Progenitor cell of endocrine pancreas (in vitro differentiated cells): ENCODE measurements around the gene GSTM5. TPM values are rescaled to one million over a fixed set of nuclear protein-coding genes. Genes with fewer than 3 reads are reported as not detected.
"Not testable (repeated sequence)": the region's sequence is repeated elsewhere in the genome, so short reads cannot be mapped to it uniquely, and the experiment has no call there.

Source experiments
- DNase-seq: peaks from one replicate; pipeline ENCODE4 v3.0.0; 2021; ENCODE audit warnings: low spot score; ENCODE audit not compliant: unreplicated experiment
- H3K27ac Mint-ChIP-seq: 2 replicates; pipeline ENCODE4 v1.8.0; 2021; ENCODE audit warnings: mild to moderate bottlenecking, moderate library complexity, mixed read lengths
- H3K27me3 Mint-ChIP-seq: 2 replicates; pipeline ENCODE4 v1.8.0; 2021; ENCODE audit warnings: mixed read lengths
- H3K36me3 Mint-ChIP-seq: 2 replicates; pipeline ENCODE4 v1.8.0; 2022; ENCODE audit warnings: mixed read lengths; ENCODE audit not compliant: insufficient read depth
- H3K4me1 Mint-ChIP-seq: 2 replicates; pipeline ENCODE4 v1.8.0; 2021; ENCODE audit warnings: low read depth, mixed read lengths
- H3K4me3 Mint-ChIP-seq: 2 replicates; pipeline ENCODE4 v1.8.0; 2021; ENCODE audit warnings: low read depth, mild to moderate bottlenecking, moderate library complexity, mixed read lengths
- H3K9me3 Mint-ChIP-seq: 2 replicates; pipeline ENCODE4 v1.8.0; 2021; ENCODE audit warnings: low read depth, mixed read lengths
- CTCF ChIP-seq: fragments of 200-600 bp; sonication (generic); IDR thresholded peaks from one replicate; pipeline ENCODE4 v1.5.0; 2021; ENCODE audit warnings: antibody characterized with exemption, mild to moderate bottlenecking; ENCODE audit not compliant: unreplicated experiment
- long read RNA-seq: library from polyadenylated mRNA; unstranded; transcript quantifications from one replicate; pipeline ENCODE4 v2.0.0, GENCODE V29; 2020
- total RNA-seq: library from RNA; stranded (reverse); gene quantifications from 2 replicates; pipeline ENCODE4 v1.2.1, GENCODE V29; 2021

The GSTM5 gene
- total RNA-seq, result 2.8 and 2.9 TPM in 2 replicates
- long read RNA-seq, result 0 reads

GRCh38 chr1:109711593-109712320 is at the start of gene GSTM5:
GSTM5 (plus strand) TSS chr1:109712251; CDS start chr1:109712313, 62 bp downstream.
- not testable (repeated sequence) for DNase-seq, H3K4me3 Mint-ChIP-seq, H3K4me1 Mint-ChIP-seq, H3K27ac Mint-ChIP-seq
- Mint-ChIP-seq H3K27me3 (peaks cover 11% of the 10 kb centered on the region), H3K36me3 (peaks cover 12% of the 10 kb centered on the region), H3K9me3 (peaks cover 16% of the 10 kb centered on the region)

- peaks cover 7% of the 10 kb centered on the region for H3K4me1 Mint-ChIP-seq
- TF ChIP-seq CTCF, result no peak
- no peaks in the 10 kb centered on the region for H3K27me3 Mint-ChIP-seq
- DNase-seq, result no peak
- no peak overlapping the region for H3K4me3 Mint-ChIP-seq
- H3K9me3 Mint-ChIP-seq, result no peaks in the 10 kb centered on the region
- H3K27ac Mint-ChIP-seq, result no peak overlapping the region
- H3K36me3 Mint-ChIP-seq, result peaks cover 11% of the 10 kb centered on the region
These were observed 47.4 kb upstream of the GSTM5 start for GRCh38 chr1:109664671-109665070.

- Mint-ChIP-seq H3K4me1 (peaks cover 7% of the 10 kb centered on the region), H3K27me3 (no peaks in the 10 kb centered on the region), H3K9me3 (no peaks in the 10 kb centered on the region), H3K27ac (peak within 1 kb of the TSS; percentile 80), H3K4me3 (peak within 1 kb of the TSS; percentile 79), H3K36me3 (peaks cover 12% of the 10 kb centered on the region)
- DNase-seq, result peak; percentile 80
- no peak for TF ChIP-seq CTCF
These were observed 44.5 kb upstream of the GSTM5 start, which contains the start of gene GSTM2 for GRCh38 chr1:109667452-109668122. GSTM2 (plus strand) TSS chr1:109668057; CDS start chr1:109668116, 59 bp downstream.

- H3K36me3 Mint-ChIP-seq, result peaks cover 12% of the 10 kb centered on the region
- H3K9me3 Mint-ChIP-seq, result no peaks in the 10 kb centered on the region
- peaks cover 7% of the 10 kb centered on the region for H3K4me1 Mint-ChIP-seq
- H3K27ac Mint-ChIP-seq, result peak overlapping the region; percentile 80
- peak overlapping the region; percentile 79 for H3K4me3 Mint-ChIP-seq
- no peaks in the 10 kb centered on the region for H3K27me3 Mint-ChIP-seq
- no peak for DNase-seq
- no peak for TF ChIP-seq CTCF
These were observed 43.8 kb upstream of the GSTM5 start for GRCh38 chr1:109668123-109668775.

- no peak for DNase-seq
- H3K27ac Mint-ChIP-seq, result peak overlapping the region; percentile 73
- H3K4me1 Mint-ChIP-seq, result peaks cover 7% of the 10 kb centered on the region
- no peak for TF ChIP-seq CTCF
- peaks cover 12% of the 10 kb centered on the region for H3K36me3 Mint-ChIP-seq
- peak overlapping the region; percentile 40 for H3K4me3 Mint-ChIP-seq
- H3K9me3 Mint-ChIP-seq, result no peaks in the 10 kb centered on the region
- no peaks in the 10 kb centered on the region for H3K27me3 Mint-ChIP-seq
These were observed 42.7 kb upstream of the GSTM5 start for GRCh38 chr1:109669246-109669948.

GRCh38 chr1:109669949-109670302 is 42.1 kb upstream of the GSTM5 start:
- Mint-ChIP-seq H3K36me3 (peaks cover 12% of the 10 kb centered on the region), H3K4me3 (peak overlapping the region; percentile 40)
- not testable (repeated sequence) for H3K4me1 Mint-ChIP-seq, H3K27ac Mint-ChIP-seq, H3K27me3 Mint-ChIP-seq, H3K9me3 Mint-ChIP-seq, DNase-seq
